ENCODE results near the gene LDHD. TPM values are rescaled to one million over a fixed set of nuclear protein-coding genes. Genes with fewer than 3 reads are reported as not detected.

LDHD gene
- total and polyA plus RNA-seq, 9 of the 15 experiments (the other 6 are each of a cell fraction or from before 2014, with no cell fraction given), result 0.19 to 0.86 (median 0.54) TPM; not detected in 3

DNA sequence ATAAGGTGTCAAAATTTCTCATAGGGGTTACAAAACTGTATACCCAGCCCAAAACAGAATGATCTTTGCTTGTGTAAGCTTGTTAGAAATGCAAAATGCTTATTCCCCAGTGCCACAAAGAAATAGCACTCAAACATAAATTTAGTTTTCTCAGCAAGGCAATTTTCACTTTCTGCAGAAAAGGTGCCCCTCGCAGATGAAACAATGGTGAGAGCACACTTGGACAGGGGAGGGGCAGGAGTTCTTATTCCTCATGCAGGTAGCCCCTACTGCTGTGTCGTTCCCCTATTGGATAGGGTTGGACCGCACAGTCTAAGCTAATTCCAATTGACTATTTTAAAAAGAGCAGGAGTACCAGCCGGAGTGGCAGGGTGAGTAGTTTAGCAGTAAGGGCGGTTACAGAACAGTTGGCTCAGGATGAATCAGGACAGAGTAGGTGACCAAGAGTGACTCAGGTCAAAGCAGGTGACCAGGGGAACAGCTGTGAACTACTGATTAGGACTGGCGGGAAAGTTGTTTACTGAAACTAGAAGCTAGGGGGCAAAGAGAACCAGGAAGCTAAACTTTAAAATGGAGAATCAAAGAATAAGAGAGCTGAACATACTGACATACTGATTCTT, 5.5 kb upstream of the LDHD start (continued):
- TF ChIP-seq, protein P1, sequence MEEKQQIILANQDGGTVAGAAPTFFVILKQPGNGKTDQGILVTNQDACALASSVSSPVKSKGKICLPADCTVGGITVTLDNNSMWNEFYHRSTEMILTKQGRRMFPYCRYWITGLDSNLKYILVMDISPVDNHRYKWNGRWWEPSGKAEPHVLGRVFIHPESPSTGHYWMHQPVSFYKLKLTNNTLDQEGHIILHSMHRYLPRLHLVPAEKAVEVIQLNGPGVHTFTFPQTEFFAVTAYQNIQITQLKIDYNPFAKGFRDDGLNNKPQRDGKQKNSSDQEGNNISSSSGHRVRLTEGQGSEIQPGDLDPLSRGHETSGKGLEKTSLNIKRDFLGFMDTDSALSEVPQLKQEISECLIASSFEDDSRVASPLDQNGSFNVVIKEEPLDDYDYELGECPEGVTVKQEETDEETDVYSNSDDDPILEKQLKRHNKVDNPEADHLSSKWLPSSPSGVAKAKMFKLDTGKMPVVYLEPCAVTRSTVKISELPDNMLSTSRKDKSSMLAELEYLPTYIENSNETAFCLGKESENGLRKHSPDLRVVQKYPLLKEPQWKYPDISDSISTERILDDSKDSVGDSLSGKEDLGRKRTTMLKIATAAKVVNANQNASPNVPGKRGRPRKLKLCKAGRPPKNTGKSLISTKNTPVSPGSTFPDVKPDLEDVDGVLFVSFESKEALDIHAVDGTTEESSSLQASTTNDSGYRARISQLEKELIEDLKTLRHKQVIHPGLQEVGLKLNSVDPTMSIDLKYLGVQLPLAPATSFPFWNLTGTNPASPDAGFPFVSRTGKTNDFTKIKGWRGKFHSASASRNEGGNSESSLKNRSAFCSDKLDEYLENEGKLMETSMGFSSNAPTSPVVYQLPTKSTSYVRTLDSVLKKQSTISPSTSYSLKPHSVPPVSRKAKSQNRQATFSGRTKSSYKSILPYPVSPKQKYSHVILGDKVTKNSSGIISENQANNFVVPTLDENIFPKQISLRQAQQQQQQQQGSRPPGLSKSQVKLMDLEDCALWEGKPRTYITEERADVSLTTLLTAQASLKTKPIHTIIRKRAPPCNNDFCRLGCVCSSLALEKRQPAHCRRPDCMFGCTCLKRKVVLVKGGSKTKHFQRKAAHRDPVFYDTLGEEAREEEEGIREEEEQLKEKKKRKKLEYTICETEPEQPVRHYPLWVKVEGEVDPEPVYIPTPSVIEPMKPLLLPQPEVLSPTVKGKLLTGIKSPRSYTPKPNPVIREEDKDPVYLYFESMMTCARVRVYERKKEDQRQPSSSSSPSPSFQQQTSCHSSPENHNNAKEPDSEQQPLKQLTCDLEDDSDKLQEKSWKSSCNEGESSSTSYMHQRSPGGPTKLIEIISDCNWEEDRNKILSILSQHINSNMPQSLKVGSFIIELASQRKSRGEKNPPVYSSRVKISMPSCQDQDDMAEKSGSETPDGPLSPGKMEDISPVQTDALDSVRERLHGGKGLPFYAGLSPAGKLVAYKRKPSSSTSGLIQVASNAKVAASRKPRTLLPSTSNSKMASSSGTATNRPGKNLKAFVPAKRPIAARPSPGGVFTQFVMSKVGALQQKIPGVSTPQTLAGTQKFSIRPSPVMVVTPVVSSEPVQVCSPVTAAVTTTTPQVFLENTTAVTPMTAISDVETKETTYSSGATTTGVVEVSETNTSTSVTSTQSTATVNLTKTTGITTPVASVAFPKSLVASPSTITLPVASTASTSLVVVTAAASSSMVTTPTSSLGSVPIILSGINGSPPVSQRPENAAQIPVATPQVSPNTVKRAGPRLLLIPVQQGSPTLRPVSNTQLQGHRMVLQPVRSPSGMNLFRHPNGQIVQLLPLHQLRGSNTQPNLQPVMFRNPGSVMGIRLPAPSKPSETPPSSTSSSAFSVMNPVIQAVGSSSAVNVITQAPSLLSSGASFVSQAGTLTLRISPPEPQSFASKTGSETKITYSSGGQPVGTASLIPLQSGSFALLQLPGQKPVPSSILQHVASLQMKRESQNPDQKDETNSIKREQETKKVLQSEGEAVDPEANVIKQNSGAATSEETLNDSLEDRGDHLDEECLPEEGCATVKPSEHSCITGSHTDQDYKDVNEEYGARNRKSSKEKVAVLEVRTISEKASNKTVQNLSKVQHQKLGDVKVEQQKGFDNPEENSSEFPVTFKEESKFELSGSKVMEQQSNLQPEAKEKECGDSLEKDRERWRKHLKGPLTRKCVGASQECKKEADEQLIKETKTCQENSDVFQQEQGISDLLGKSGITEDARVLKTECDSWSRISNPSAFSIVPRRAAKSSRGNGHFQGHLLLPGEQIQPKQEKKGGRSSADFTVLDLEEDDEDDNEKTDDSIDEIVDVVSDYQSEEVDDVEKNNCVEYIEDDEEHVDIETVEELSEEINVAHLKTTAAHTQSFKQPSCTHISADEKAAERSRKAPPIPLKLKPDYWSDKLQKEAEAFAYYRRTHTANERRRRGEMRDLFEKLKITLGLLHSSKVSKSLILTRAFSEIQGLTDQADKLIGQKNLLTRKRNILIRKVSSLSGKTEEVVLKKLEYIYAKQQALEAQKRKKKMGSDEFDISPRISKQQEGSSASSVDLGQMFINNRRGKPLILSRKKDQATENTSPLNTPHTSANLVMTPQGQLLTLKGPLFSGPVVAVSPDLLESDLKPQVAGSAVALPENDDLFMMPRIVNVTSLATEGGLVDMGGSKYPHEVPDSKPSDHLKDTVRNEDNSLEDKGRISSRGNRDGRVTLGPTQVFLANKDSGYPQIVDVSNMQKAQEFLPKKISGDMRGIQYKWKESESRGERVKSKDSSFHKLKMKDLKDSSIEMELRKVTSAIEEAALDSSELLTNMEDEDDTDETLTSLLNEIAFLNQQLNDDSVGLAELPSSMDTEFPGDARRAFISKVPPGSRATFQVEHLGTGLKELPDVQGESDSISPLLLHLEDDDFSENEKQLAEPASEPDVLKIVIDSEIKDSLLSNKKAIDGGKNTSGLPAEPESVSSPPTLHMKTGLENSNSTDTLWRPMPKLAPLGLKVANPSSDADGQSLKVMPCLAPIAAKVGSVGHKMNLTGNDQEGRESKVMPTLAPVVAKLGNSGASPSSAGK (IDR thresholded peaks at IDR 0.05), result no peak
- TF ChIP-seq, protein P2, sequence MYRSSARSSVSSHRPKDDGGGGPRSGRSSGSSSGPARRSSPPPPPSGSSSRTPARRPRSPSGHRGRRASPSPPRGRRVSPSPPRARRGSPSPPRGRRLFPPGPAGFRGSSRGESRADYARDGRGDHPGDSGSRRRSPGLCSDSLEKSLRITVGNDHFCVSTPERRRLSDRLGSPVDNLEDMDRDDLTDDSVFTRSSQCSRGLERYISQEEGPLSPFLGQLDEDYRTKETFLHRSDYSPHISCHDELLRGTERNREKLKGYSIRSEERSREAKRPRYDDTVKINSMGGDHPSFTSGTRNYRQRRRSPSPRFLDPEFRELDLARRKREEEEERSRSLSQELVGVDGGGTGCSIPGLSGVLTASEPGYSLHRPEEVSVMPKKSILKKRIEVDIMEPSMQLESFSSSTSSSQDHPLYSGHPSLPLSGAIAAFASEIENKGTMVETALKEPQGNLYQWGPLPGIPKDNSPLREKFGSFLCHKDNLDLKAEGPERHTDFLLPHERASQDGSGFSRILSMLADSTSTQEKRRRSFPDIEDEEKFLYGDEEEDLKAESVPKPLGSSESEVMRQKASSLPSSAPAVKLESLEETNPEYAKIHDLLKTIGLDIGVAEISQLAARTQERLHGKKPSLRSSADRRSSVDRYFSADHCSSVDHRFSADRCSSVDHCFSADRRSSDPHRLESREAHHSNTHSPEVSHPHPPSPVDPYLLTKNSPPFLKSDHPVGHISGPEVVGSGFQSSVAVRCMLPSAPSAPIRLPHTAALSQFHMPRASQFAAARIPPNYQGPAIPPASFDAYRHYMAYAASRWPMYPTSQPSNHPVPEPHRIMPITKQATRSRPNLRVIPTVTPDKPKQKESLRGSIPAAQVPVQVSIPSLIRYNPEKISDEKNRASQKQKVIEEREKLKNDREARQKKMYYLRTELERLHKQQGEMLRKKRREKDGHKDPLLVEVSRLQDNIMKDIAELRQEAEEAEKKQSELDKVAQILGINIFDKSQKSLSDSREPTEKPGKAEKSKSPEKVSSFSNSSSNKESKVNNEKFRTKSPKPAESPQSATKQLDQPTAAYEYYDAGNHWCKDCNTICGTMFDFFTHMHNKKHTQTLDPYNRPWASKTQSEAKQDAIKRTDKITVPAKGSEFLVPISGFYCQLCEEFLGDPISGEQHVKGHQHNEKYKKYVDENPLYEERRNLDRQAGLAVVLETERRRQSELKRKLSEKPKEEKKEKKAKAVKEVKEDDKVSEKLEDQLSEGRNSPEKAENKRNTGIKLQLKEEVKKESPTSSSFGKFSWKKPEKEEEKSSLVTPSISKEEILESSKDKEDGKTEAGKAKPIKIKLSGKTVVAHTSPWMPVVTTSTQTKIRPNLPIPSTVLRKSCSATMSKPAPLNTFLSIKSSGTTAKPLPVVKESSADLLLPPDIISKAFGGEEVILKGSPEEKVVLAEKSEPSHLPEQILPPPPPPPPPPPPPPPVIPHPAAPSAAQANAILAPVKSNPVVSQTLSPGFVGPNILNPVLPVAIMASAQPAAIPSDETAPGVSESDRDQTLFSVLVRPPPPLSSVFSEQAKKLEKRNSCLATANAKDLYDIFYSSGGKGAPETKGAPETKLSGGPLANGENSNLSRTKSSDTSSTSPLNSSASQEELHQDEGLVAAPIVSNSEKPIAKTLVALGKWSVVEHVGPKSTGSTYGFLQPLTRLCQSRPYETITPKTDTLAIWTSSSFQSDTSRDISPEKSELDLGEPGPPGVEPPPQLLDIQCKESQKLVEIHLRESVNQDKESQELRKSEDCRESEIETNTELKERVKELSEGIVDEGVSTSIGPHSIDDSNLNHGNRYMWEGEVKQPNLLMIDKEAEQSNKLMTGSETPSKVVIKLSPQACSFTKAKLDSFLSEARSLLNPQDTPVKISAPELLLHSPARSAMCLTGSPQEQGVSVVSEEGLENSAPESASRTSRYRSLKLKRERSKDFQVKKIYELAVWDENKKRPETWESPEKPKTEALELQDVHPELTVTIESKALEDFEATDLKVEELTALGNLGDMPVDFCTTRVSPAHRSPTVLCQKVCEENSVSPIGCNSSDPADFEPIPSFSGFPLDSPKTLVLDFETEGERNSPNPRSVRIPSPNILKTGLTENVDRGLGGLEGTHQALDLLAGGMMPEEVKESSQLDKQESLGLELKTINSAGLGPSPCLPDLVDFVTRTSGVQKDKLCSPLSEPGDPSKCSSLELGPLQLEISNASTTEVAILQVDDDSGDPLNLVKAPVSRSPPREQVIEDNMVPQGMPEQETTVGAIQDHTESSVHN (IDR thresholded peaks at IDR 0.05; ENCODE audit: borderline replicate concordance in 1 of 2, low read depth in 1 of 2), result peak in 1 of 2 experiments; percentile 74; a peak in 2 of 4 replicates
- TF ChIP-seq, protein P3, sequence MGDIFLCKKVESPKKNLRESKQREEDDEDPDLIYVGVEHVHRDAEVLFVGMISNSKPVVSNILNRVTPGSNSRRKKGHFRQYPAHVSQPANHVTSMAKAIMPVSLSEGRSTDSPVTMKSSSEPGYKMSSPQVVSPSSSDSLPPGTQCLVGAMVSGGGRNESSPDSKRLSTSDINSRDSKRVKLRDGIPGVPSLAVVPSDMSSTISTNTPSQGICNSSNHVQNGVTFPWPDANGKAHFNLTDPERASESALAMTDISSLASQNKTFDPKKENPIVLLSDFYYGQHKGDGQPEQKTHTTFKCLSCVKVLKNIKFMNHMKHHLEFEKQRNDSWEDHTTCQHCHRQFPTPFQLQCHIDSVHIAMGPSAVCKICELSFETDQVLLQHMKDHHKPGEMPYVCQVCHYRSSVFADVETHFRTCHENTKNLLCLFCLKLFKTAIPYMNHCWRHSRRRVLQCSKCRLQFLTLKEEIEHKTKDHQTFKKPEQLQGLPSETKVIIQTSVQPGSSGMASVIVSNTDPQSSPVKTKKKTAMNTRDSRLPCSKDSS (IDR thresholded peaks at IDR 0.05; ENCODE audit: low read depth, partially characterized antibody), result peak; percentile 100
- no peak for TF ChIP-seq SP2 (IDR thresholded peaks at IDR 0.05; ENCODE audit: extremely low read depth, low read depth, low read length, poor library complexity, severe bottlenecking)
